Fibroblast of villous mesenchyme (primary cell): ENCODE results near the gene NCAM2. TPM values are rescaled to one million over a fixed set of nuclear protein-coding genes. Genes with fewer than 3 reads are reported as not detected.
A peak's percentile ranks its signal among the peaks of the same experiment; 100 is the strongest.

Experiments
- DNase-seq: peaks from one replicate; pipeline ENCODE4 v3.0.0-alpha.2; 2010; ENCODE audit warnings: low read depth
- H3K4me3 ChIP-seq: 2 replicates; pipeline ENCODE4 v1.5.1; 2011; ENCODE audit warnings: low read depth, mild to moderate bottlenecking, low read length
- total RNA-seq: library from RNA; depleted of rRNA; stranded (reverse); fragments of >200 nt; gene quantifications from 2 replicates; pipeline ENCODE4 v1.2.3, GENCODE V29; 2012
- TF ChIP-seq, protein P1 (sequence below): IDR thresholded peaks from 2 replicates; pipeline ENCODE4 v1.5.1; 2012; ENCODE audit warnings: low read depth, mild to moderate bottlenecking, low read length; ENCODE audit not compliant: insufficient read depth

NCAM2 gene
- total RNA-seq, 1 donor: 5.2 TPM

DNA sequence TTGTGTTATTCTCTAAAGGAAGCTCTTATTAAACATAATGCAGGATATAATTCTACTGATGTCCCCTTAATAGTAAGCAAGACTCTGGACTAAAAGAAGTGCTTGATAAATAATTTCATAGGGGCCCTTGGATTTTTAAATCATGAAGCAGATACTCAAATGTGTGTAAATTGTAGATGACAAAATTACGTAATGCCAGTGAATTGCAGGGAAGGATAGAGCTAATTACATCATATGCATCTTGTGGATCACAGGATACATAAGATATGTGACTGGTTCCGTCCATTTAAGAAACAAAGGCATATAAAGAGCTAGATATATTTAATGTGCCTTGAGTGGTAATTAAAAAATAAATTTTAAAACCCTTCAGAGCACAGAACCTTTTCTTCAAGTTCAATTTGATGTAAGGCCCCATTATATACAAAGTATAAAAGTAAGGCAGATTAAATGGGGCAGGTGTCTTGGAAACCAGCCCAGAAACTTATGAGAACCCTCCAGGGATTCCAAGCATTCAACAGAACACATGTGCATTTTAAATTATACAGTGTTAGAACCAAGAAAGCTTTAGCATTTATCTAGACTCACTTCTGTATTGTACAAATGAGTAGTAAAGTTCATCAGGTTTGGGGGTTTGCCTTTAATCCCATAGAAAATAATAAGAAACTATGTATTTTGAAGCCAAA, 190.4 kb downstream of the NCAM2 start:
- no peak overlapping the region for H3K4me3 ChIP-seq
- TF ChIP-seq, protein P1, sequence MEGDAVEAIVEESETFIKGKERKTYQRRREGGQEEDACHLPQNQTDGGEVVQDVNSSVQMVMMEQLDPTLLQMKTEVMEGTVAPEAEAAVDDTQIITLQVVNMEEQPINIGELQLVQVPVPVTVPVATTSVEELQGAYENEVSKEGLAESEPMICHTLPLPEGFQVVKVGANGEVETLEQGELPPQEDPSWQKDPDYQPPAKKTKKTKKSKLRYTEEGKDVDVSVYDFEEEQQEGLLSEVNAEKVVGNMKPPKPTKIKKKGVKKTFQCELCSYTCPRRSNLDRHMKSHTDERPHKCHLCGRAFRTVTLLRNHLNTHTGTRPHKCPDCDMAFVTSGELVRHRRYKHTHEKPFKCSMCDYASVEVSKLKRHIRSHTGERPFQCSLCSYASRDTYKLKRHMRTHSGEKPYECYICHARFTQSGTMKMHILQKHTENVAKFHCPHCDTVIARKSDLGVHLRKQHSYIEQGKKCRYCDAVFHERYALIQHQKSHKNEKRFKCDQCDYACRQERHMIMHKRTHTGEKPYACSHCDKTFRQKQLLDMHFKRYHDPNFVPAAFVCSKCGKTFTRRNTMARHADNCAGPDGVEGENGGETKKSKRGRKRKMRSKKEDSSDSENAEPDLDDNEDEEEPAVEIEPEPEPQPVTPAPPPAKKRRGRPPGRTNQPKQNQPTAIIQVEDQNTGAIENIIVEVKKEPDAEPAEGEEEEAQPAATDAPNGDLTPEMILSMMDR: no peak
- no peak for DNase-seq

DNA sequence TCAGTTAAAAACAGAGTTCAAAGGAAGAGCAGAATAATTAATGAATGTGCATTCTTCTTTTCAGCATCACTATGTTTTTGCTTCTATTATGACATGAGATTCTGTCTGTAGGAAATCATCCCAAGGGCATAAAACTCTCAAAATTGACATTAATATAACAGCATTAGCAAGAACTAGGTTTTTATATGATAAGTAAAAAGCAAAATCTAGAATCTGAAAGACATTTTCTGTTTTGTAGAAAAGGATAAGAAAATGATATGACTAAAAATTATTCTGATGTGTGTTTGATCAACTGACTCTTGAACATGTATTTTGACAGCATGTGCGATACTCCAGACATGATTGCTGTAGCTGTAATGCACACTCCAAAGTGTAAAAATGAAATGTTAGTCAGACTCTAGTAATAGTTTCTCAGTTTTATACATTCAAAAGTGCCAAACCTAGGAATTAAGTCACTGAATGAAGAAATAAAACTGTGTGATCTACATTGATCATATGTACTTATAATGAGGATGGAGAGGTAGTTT, 197.3 kb downstream of the NCAM2 start:
- TF ChIP-seq, protein P1: no peak
- no peak overlapping the region for H3K4me3 ChIP-seq
- no peak for DNase-seq

DNA sequence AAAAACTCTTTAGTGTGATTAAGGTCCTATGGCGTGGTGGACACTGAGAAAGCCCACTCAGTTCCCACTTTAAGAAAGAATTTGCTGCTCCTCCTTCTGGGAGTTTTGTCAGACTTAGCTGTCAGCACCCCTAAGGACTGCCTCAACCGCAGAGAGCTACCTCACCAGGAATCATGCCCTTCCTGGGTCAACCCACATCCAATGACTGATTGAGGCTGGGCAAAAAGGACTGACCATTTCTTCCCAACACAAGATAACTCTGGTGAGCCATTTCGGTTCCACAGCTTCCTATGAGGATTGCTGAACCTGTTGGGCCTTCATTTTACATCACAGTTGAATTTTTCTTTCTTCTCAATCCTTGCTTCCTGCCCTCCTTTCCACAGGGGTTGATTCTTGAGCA, 197.9 kb downstream of the NCAM2 start:
- TF ChIP-seq, protein P1: no peak
- DNase-seq: no peak
- no peak overlapping the region for H3K4me3 ChIP-seq

DNA sequence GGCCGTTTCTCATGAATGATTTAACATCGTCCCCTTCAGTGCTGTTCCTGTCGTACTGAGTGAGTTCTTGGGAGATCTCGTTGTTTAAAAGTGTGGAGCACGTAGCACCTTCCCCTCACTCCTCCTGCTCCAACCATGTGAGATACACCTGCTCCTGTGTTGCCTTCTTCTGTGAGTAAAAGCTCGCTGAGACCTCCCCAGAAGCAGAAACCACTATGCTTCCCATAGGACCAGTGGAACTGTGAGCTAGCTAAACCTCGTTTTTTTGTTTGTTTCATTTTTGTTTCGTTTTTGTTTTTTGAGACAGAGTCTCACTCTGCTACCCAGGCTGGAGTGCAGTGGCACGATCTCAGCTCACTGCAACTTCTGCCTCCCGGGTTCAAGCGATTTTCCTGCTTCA, 198.6 kb downstream of the NCAM2 start:
- TF ChIP-seq, protein P1: no peak
- DNase-seq: no peak
- no peak overlapping the region for H3K4me3 ChIP-seq

DNA sequence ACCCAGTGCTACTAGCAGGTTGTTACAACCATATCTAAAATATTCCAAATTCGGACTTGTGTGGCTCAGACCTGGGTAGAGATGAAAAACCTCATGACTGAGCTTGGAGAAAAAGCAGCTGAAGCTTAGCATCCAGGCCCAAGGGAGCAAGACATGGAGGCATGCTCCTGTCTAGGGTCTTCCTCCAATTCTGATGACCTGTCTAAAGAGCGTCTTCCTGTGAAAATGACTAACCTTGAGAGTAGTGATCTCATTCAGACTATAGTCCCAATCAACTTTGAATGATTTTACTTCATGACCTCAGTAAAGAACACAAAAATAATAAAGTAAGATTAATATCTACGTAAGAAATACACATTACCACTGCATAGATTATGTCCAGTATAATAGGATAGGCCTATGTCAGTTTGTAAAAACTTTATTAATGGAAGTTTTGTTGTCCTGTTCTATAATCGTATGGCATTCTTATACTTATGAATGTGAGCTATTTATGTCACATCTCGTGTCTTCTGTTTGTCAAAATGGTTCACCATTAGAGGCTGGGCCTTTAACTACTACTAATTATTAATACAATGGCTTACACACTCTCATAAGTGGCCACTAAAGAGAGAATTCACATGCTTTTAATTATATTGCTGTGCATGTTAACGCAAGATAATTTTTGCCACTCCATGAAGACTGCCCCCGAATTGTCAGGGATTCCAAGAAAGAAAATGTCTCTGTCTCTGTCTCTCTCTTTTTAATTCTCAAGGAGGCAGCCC, 201.3 kb downstream of the NCAM2 start:
- H3K4me3 ChIP-seq: no peak overlapping the region
- DNase-seq: no peak
- TF ChIP-seq, protein P1: no peak

DNA sequence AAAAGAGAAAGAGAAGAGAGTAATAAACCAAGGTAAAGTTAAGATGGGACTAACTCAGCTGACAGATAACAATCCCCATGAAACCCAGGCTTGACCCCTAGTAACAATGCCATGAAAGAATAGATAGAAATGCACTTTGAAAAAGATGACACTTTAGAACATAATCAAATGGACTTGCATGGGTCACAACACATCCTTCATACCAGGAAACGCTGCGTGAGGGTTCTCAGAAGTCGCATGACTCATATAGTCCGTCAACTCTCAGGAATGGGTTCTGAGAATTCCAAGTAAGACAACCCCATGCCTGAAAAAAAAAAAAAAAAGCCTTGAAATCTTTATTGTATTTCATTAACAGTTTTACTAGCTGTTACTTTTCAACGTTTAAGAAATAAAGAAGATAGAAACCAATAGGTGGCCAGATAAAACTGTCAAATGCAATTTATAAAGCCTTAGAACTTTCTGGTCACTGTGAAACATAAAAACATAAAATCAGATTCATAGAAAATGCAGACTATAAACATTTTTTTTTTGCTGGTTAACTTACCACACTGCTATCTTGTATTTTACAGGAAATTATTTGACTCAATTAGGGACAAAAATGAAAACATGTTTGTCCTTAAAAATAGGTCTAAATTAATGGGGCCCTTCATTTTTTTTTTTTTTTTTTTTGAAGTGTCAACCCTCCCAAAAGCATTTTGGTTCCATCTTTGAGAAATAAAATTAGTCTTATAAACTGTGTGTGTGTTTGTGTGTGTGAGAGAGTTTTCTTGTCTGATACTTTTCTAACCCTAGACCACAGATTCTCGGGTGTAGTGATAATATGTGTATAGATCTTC, 202.1 kb downstream of the NCAM2 start:
- TF ChIP-seq, protein P1: no peak
- peak; percentile 95 for DNase-seq
- H3K4me3 ChIP-seq: peak overlapping the region; percentile 49
